Prostate gland (tissue), 2 donors: ENCODE results near the gene AKT2.
A peak's percentile ranks its signal among the peaks of the same experiment; 100 is the strongest.

Experiments used
- CTCF ChIP-seq, 4 experiments: fragments of 200-600 bp in 2 of 4; fragments of 450-650 bp in 2 of 4; sonication (generic) in 2 of 4; IDR thresholded peaks; 1 replicate in 3 of 4; 2 replicates in 1 of 4; pipeline ENCODE4 v1.5.1; 2016 to 2019; ENCODE audit warnings: antibody characterized with exemption in 4 of 4, mild to moderate bottlenecking in 2 of 4, moderate library complexity in 2 of 4
- POLR2AphosphoS5 ChIP-seq: sonication (generic); formaldehyde crosslinking; IDR thresholded peaks from one replicate; pipeline ENCODE4 v1.6.1; 2017; ENCODE audit warnings: antibody characterized with exemption

- TF ChIP-seq CTCF (IDR thresholded peaks at IDR 0.05) (no peak), POLR2AphosphoS5 (peak; percentile 18)
Observed at GRCh38 chr19:40249781-40250180, 35.4 kb downstream of the AKT2 start.
